ENCODE measurements around the gene TLE7.

TLE7 gene

GRCh38 chr16:71399801-71400563 lies 41.9 kb downstream of the TLE7 start:
- Mint-ChIP-seq H3K4me3 (no peak overlapping the region), H3K9me3 (peaks cover 9 to 11% of the 10 kb centered on the region in 2 donors), H3K27me3 (peaks cover 35 to 53% of the 10 kb centered on the region in 2 donors), H3K27ac (no peak overlapping the region), H3K36me3 (peaks cover 0 to 7% of the 10 kb centered on the region in 2 donors), H3K4me1 (no peaks in the 10 kb centered on the region)
- ATAC-seq (replicated peaks) (no peak), DNase-seq (no peak)

GRCh38 chr16:71396594-71396993 lies 45.3 kb downstream of the TLE7 start:
- no peak for DNase-seq
- no peak overlapping the region for H3K27ac Mint-ChIP-seq
- no peak overlapping the region for H3K4me3 Mint-ChIP-seq

GRCh38 chr16:71389330-71389729 lies 52.5 kb downstream of the TLE7 start:
- Mint-ChIP-seq H3K4me3 (no peak overlapping the region), H3K4me1 (no peaks in the 10 kb centered on the region), H3K9me3 (no peaks in the 10 kb centered on the region), H3K27me3 (peaks cover 46 to 61% of the 10 kb centered on the region in 2 donors), H3K36me3 (no peaks in the 10 kb centered on the region), H3K27ac (no peak overlapping the region)
- DNase-seq, result no peak
- ATAC-seq (replicated peaks), result no peak

More at GRCh38 chr16:71396594-71396993, 45.3 kb downstream of the TLE7 start:
- Mint-ChIP-seq H3K4me1 (no peaks in the 10 kb centered on the region), H3K36me3 (no peaks in the 10 kb centered on the region), H3K27me3 (peaks cover 29 to 52% of the 10 kb centered on the region in 2 donors), H3K9me3 (no peaks in the 10 kb centered on the region)
- no peak for ATAC-seq (replicated peaks)

- H3K36me3 Mint-ChIP-seq, result no peaks in the 10 kb centered on the region
Observed at GRCh38 chr16:71387045-71387871, 54.6 kb downstream of the TLE7 start.

GRCh38 chr16:71384073-71384724 lies 57.7 kb downstream of the TLE7 start:
- ATAC-seq (replicated peaks), result no peak
- Mint-ChIP-seq H3K27ac (no peak overlapping the region), H3K4me1 (no peaks in the 10 kb centered on the region), H3K9me3 (no peaks in the 10 kb centered on the region), H3K36me3 (no peaks in the 10 kb centered on the region), H3K27me3 (peaks cover 32 to 43% of the 10 kb centered on the region in 2 donors), H3K4me3 (no peak overlapping the region)
- no peak for DNase-seq

More at GRCh38 chr16:71387045-71387871, 54.6 kb downstream of the TLE7 start:
- DNase-seq (no peak), ATAC-seq (replicated peaks) (no peak)
- Mint-ChIP-seq H3K4me3 (no peak overlapping the region), H3K9me3 (no peaks in the 10 kb centered on the region), H3K4me1 (no peaks in the 10 kb centered on the region), H3K27me3 (peaks cover 48% of the 10 kb centered on the region in 2 donors), H3K27ac (no peak overlapping the region)

DNA sequence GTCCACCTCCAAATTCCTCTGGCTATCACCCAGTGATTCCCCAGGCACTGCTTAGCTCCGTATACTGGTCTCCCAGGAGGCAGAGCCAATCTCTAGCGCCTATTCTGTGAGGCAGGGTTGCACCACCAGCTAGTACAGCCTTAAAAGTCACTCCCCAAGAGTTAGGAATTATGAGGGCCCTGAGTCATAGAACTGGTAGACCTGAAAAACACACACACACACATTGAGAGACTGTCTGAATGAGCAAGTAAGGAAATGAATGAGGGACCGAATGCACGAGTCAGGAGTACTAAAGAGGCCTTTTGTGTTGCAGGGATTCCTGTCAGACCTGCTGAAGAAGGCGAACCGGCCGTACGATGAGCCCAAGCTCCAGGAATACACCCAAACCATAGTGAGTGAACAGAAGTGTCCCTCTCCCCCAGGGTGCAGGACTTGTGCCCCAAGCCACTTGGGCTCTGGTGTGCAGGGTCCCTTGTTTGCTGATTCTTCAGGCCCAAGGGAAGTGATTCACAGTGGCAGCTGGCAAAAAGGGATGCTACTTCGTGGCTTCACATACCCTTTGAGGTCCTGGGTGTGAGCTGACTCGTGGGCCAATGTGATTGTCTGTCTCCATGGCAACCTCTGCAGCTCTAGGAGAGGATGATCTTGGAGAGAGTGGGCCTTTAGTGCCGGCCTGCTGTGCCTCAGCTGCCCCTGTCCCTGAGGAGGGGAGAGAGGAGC lies 58.6 kb downstream of the TLE7 start:
- no peak overlapping the region for H3K4me3 Mint-ChIP-seq
- H3K27me3 Mint-ChIP-seq, result peaks cover 32 to 43% of the 10 kb centered on the region in 2 donors
- DNase-seq (no peak), ATAC-seq (replicated peaks) (peak; percentile 29 to 43)
- H3K4me1 Mint-ChIP-seq, result no peaks in the 10 kb centered on the region
- no peaks in the 10 kb centered on the region for H3K9me3 Mint-ChIP-seq
- no peaks in the 10 kb centered on the region for H3K36me3 Mint-ChIP-seq
- no peak overlapping the region for H3K27ac Mint-ChIP-seq

DNA sequence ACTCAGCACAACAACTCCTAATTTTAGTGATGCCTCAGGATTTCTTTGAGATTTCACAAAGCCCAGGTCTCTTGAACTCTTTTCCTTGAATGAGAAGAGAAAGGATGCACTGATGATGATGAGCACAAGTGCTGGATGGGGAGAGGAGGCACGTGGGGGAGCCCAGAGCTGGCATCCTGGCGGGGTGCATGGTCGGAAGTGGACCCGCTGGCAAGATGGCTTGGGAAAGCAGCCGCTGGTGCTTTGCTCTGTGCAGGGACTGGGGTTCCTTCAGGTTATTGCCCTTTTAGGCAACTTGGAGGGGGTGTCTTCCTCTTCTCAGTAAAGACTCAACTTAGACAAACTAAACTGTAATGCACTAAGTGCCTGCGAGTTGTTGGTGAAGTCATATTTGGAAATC lies 61.0 kb downstream of the TLE7 start:
- Mint-ChIP-seq H3K4me3 (no peak overlapping the region), H3K9me3 (peaks cover 5 to 6% of the 10 kb centered on the region in 2 donors), H3K27ac (no peak overlapping the region), H3K36me3 (no peaks in the 10 kb centered on the region), H3K4me1 (no peaks in the 10 kb centered on the region), H3K27me3 (peaks cover 32 to 37% of the 10 kb centered on the region in 2 donors)
- ATAC-seq (replicated peaks) (no peak), DNase-seq (no peak)
